ENCODE measurements around the gene KANSL1.

KANSL1 gene

GRCh38 chr17:46159686-46160085, 33.5 kb downstream of the KANSL1 start:
- no peak overlapping the region for H3K4me3 ChIP-seq (ENCODE audit: low read depth in 1 of 2, low read length in 2 of 2)
- H3K27ac ChIP-seq (ENCODE audit: low read depth, low read length): no peak overlapping the region
- H3K4me1 ChIP-seq (ENCODE audit: control insufficient read depth in 1 of 2, insufficient read depth in 2 of 2, low read length in 2 of 2): peaks cover 30 to 68% of the 10 kb centered on the region in 2 donors

GRCh38 chr17:46158323-46159296, 34.6 kb downstream of the KANSL1 start:
- Histone ChIP-seq H3K4me1 (ENCODE audit: control insufficient read depth in 1 of 2, insufficient read depth in 2 of 2, low read length in 2 of 2) (peaks cover 37 to 68% of the 10 kb centered on the region in 2 donors), H3K4me3 (ENCODE audit: low read depth in 1 of 2, low read length in 2 of 2) (no peak overlapping the region), H3K27ac (ENCODE audit: low read depth, low read length) (no peak overlapping the region), H3K9ac (ENCODE audit: low read depth in 1 of 2, low read length in 2 of 2) (no peak overlapping the region), H3K27me3 (ENCODE audit: control insufficient read depth in 1 of 2, insufficient read depth in 2 of 2, low read length in 2 of 2) (no peaks in the 10 kb centered on the region), H3K36me3 (ENCODE audit: control insufficient read depth in 1 of 2, insufficient read depth in 2 of 2, low read length in 2 of 2) (no peaks in the 10 kb centered on the region), H3K9me3 (ENCODE audit: control insufficient read depth in 1 of 2, low read length in 2 of 2) (no peaks in the 10 kb centered on the region)

More at GRCh38 chr17:46159686-46160085, 33.5 kb downstream of the KANSL1 start:
- H3K9me3 ChIP-seq (ENCODE audit: control insufficient read depth in 1 of 2, low read length in 2 of 2): no peaks in the 10 kb centered on the region
- no peaks in the 10 kb centered on the region for H3K27me3 ChIP-seq (ENCODE audit: control insufficient read depth in 1 of 2, insufficient read depth in 2 of 2, low read length in 2 of 2)
- H3K9ac ChIP-seq (ENCODE audit: low read depth in 1 of 2, low read length in 2 of 2): no peak overlapping the region
- no peaks in the 10 kb centered on the region for H3K36me3 ChIP-seq (ENCODE audit: control insufficient read depth in 1 of 2, insufficient read depth in 2 of 2, low read length in 2 of 2)

DNA sequence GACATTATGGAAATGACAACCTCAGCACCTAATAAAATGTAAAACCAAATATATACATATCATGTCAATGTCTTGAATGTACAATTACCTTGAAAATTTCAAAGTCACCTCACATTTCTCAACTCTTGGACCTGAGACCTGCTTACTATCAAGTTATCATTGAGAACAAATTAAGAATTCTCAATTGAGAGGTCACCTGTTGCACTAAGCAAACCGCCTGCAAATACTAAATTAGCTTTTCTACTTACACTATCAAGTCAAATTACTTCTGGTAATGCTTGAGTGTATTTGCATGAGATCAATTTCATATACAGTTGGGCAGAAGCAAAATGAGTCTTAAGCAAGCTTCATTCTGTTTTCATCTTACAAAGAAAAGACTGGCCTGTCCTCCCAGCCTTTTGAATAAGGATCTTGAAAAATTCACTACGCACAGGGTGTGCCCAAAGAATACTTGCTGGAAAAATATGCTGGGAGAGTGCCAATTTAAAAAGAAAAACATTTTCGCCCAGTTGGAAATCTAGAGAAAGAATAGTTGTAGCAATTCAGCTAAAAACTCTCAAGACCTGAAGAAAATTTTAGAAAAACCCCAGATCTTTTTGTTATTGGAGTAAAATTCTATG, 35.7 kb downstream of the KANSL1 start:
- Histone ChIP-seq H3K9me3 (ENCODE audit: control insufficient read depth in 1 of 2, low read length in 2 of 2) (no peaks in the 10 kb centered on the region), H3K9ac (ENCODE audit: low read depth in 1 of 2, low read length in 2 of 2) (no peak overlapping the region), H3K4me3 (ENCODE audit: low read depth in 1 of 2, low read length in 2 of 2) (no peak overlapping the region), H3K4me1 (ENCODE audit: control insufficient read depth in 1 of 2, insufficient read depth in 2 of 2, low read length in 2 of 2) (peaks cover 35 to 68% of the 10 kb centered on the region in 2 donors), H3K36me3 (ENCODE audit: control insufficient read depth in 1 of 2, insufficient read depth in 2 of 2, low read length in 2 of 2) (no peaks in the 10 kb centered on the region), H3K27ac (ENCODE audit: low read depth, low read length) (no peak overlapping the region), H3K27me3 (ENCODE audit: control insufficient read depth in 1 of 2, insufficient read depth in 2 of 2, low read length in 2 of 2) (no peaks in the 10 kb centered on the region)

- Histone ChIP-seq H3K4me3 (ENCODE audit: low read depth in 1 of 2, low read length in 2 of 2) (no peak overlapping the region), H3K9me3 (ENCODE audit: control insufficient read depth in 1 of 2, low read length in 2 of 2) (no peaks in the 10 kb centered on the region), H3K9ac (ENCODE audit: low read depth in 1 of 2, low read length in 2 of 2) (no peak overlapping the region), H3K36me3 (ENCODE audit: control insufficient read depth in 1 of 2, insufficient read depth in 2 of 2, low read length in 2 of 2) (no peaks in the 10 kb centered on the region), H3K27me3 (ENCODE audit: control insufficient read depth in 1 of 2, insufficient read depth in 2 of 2, low read length in 2 of 2) (no peaks in the 10 kb centered on the region), H3K4me1 (ENCODE audit: control insufficient read depth in 1 of 2, insufficient read depth in 2 of 2, low read length in 2 of 2) (peaks cover 35 to 65% of the 10 kb centered on the region in 2 donors), H3K27ac (ENCODE audit: low read depth, low read length) (no peak overlapping the region)
Observed at GRCh38 chr17:46154151-46154816, 38.9 kb downstream of the KANSL1 start.

DNA sequence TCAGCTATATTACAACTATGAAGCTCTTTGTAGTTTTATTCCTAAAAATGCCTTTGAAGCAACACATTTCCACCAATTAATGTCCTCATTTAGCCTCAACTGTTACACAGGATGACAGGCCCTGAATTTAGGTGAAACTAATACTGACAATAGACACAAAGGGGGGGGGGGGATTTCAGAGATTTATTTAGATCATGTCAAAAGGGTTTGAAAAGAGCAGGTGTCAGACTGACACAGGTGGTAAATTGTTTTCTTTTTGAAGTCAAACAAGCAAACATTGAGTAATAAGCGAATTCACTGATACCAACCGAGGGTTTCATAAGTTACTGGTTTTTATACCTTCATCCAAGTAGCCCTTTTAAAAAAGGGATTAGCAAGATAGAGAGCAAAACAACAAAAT, 40.8 kb downstream of the KANSL1 start:
- Histone ChIP-seq H3K4me3 (ENCODE audit: low read depth in 1 of 2, low read length in 2 of 2) (no peak overlapping the region), H3K36me3 (ENCODE audit: control insufficient read depth in 1 of 2, insufficient read depth in 2 of 2, low read length in 2 of 2) (no peaks in the 10 kb centered on the region), H3K27ac (ENCODE audit: low read depth, low read length) (no peak overlapping the region), H3K27me3 (ENCODE audit: control insufficient read depth in 1 of 2, insufficient read depth in 2 of 2, low read length in 2 of 2) (no peaks in the 10 kb centered on the region), H3K4me1 (ENCODE audit: control insufficient read depth in 1 of 2, insufficient read depth in 2 of 2, low read length in 2 of 2) (peaks cover 35 to 53% of the 10 kb centered on the region in 2 donors), H3K9ac (ENCODE audit: low read depth in 1 of 2, low read length in 2 of 2) (no peak overlapping the region), H3K9me3 (ENCODE audit: control insufficient read depth in 1 of 2, low read length in 2 of 2) (no peaks in the 10 kb centered on the region)

DNA sequence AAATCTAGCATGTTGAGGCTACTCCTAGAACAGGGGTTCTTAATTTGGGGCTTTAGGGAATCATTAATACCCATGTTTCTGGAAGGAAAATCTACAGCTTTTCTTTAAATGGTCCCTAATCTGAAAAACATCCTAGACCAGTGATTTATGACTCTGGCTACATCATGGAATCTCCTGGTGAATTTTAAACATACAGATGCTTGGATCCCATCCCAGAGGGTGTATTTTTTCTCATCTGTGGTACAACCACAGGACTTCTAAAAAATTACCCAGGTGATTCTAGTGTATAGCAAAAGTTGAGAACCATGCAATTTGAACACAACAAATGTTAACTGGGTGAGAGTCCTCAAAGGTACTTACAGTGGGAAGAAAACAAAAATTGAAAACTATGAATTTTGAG, 41.5 kb downstream of the KANSL1 start:
- no peaks in the 10 kb centered on the region for H3K27me3 ChIP-seq (ENCODE audit: control insufficient read depth in 1 of 2, insufficient read depth in 2 of 2, low read length in 2 of 2)
- H3K9me3 ChIP-seq (ENCODE audit: control insufficient read depth in 1 of 2, low read length in 2 of 2): no peaks in the 10 kb centered on the region
- H3K4me1 ChIP-seq (ENCODE audit: control insufficient read depth in 1 of 2, insufficient read depth in 2 of 2, low read length in 2 of 2): peaks cover 30 to 46% of the 10 kb centered on the region in 2 donors
- no peaks in the 10 kb centered on the region for H3K36me3 ChIP-seq (ENCODE audit: control insufficient read depth in 1 of 2, insufficient read depth in 2 of 2, low read length in 2 of 2)
- H3K4me3 ChIP-seq (ENCODE audit: low read depth in 1 of 2, low read length in 2 of 2): no peak overlapping the region
- no peak overlapping the region for H3K9ac ChIP-seq (ENCODE audit: low read depth in 1 of 2, low read length in 2 of 2)
- no peak overlapping the region for H3K27ac ChIP-seq (ENCODE audit: low read depth, low read length)

DNA sequence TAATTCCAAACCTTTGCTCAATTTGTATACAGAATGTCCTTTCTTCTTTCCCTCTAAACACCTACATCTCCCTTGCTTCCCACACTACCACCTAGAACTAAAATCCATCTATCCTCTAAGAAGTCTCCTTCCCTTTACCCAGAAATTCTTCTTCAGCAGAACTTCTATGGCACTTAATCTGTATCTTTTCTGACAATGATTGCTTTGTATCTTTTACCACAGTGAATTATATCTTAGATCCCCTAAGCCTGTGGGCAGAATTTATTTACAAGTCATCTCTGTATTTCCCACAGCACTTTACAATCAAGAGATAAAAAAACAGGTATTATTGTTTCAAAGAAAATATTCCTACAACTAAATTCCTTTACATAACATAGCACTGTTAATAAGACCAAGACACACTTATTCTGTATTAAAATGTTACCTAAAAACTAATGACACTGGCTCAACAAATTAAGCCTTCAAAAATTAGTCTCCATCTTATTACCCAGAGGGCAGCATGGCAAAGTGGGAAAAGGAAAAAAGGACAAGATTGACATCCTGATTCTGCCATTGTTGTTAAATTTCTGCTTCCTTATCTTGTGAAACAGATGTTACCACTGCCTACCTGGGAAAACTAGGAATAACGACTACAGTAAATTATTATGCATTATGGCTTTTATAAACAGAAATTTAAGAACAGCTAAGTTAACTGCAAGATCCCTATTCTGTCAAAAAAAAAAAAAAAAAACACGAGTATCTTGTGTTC, 42.8 kb downstream of the KANSL1 start:
- Histone ChIP-seq H3K27ac (ENCODE audit: low read depth, low read length) (no peak overlapping the region), H3K9me3 (ENCODE audit: control insufficient read depth in 1 of 2, low read length in 2 of 2) (no peaks in the 10 kb centered on the region), H3K4me3 (ENCODE audit: low read depth in 1 of 2, low read length in 2 of 2) (no peak overlapping the region), H3K27me3 (ENCODE audit: control insufficient read depth in 1 of 2, insufficient read depth in 2 of 2, low read length in 2 of 2) (no peaks in the 10 kb centered on the region), H3K36me3 (ENCODE audit: control insufficient read depth in 1 of 2, insufficient read depth in 2 of 2, low read length in 2 of 2) (no peaks in the 10 kb centered on the region), H3K9ac (ENCODE audit: low read depth in 1 of 2, low read length in 2 of 2) (no peak overlapping the region), H3K4me1 (ENCODE audit: control insufficient read depth in 1 of 2, insufficient read depth in 2 of 2, low read length in 2 of 2) (peaks cover 23 to 41% of the 10 kb centered on the region in 2 donors)

DNA sequence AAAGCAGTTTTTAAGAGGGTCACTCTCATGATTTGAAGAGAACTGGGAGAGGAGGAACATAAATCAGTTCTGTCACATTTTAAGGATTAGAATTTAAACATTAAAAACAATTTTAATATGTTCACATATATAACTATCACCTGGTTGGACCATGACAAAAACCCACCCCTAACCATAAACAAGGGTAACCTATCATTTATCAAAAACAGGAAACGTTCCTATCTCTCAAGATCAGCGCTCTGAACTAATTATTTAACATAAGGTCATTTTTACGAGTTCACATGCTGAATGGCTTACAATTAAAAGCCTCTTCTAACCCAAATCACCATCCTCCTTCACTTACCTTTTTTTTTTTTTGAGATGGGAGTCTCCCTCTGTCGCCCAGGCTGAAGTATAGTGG, 45.0 kb downstream of the KANSL1 start:
- Histone ChIP-seq H3K4me1 (ENCODE audit: control insufficient read depth in 1 of 2, insufficient read depth in 2 of 2, low read length in 2 of 2) (peaks cover 18 to 30% of the 10 kb centered on the region in 2 donors), H3K36me3 (ENCODE audit: control insufficient read depth in 1 of 2, insufficient read depth in 2 of 2, low read length in 2 of 2) (no peaks in the 10 kb centered on the region)

DNA sequence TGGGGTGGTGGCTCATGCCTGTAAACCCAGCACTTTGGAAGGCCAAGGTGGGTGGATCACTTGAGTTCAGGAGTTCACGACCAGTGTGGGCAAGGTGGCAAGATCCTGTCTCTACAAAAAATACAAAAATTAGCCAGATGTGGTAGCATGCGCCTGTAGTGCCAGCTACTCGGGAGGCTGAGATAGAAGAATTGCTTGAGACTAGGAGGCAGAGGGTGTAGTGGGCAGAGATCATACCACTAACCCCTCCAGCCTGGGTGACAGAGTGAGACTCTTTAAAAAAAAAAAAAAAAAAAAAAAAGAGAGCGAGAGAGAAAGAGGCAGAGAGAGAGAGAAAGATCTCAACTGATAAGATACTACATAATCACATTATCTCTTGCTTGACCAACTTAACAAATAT, 45.9 kb downstream of the KANSL1 start:
- no peak overlapping the region for H3K27ac ChIP-seq (ENCODE audit: low read depth, low read length)
- H3K36me3 ChIP-seq (ENCODE audit: control insufficient read depth in 1 of 2, insufficient read depth in 2 of 2, low read length in 2 of 2): no peaks in the 10 kb centered on the region
- H3K9me3 ChIP-seq (ENCODE audit: control insufficient read depth in 1 of 2, low read length in 2 of 2): no peaks in the 10 kb centered on the region
- no peaks in the 10 kb centered on the region for H3K27me3 ChIP-seq (ENCODE audit: control insufficient read depth in 1 of 2, insufficient read depth in 2 of 2, low read length in 2 of 2)
- no peak overlapping the region for H3K9ac ChIP-seq (ENCODE audit: low read depth in 1 of 2, low read length in 2 of 2)
- H3K4me1 ChIP-seq (ENCODE audit: control insufficient read depth in 1 of 2, insufficient read depth in 2 of 2, low read length in 2 of 2): peaks cover 8 to 21% of the 10 kb centered on the region in 2 donors
- H3K4me3 ChIP-seq (ENCODE audit: low read depth in 1 of 2, low read length in 2 of 2): no peak overlapping the region

More for the DNA sequence above, 45.0 kb downstream of the KANSL1 start:
- Histone ChIP-seq H3K4me3 (ENCODE audit: low read depth in 1 of 2, low read length in 2 of 2) (no peak overlapping the region), H3K27me3 (ENCODE audit: control insufficient read depth in 1 of 2, insufficient read depth in 2 of 2, low read length in 2 of 2) (no peaks in the 10 kb centered on the region), H3K27ac (ENCODE audit: low read depth, low read length) (no peak overlapping the region), H3K9me3 (ENCODE audit: control insufficient read depth in 1 of 2, low read length in 2 of 2) (no peaks in the 10 kb centered on the region), H3K9ac (ENCODE audit: low read depth in 1 of 2, low read length in 2 of 2) (no peak overlapping the region)

Measured in duodenal mucosa (tissue), 2 donors.